NCI-H2171 (cell line): ENCODE measurements around the gene RIC3.
"Not testable (repeated sequence)": the region's sequence is repeated elsewhere in the genome, so short reads cannot be mapped to it uniquely, and the experiment has no call there.

Experiments used
- DNase-seq: peaks from one replicate; lab custom pipeline; 2025; lab: John Stamatoyannopoulos, UW

The RIC3 gene

GRCh38 chr11:8190431-8190830 lies 21.6 kb upstream of the RIC3 start:
- no peak for DNase-seq

DNA sequence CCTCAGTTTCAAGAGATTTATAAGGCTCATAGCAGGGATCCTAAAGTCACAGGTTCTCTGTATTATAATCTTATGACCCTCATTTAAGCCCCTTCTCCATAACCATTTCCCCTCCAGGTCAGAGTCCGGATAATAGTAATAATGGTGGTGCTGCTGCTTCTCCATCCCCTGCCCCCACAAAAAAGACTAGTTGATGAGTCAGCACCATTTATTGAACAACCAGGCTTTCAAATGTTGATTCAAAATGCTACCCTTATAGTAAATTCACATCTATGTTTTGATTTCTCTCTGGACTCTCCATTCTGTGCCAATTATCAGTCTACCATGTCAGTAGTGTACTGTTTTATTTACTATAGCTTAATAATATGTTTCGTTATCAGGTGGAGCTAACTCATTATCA lies 17.6 kb upstream of the RIC3 start:
- DNase-seq, result no peak

GRCh38 chr11:8183111-8183510 lies 14.3 kb upstream of the RIC3 start:
- DNase-seq, result no peak

DNA sequence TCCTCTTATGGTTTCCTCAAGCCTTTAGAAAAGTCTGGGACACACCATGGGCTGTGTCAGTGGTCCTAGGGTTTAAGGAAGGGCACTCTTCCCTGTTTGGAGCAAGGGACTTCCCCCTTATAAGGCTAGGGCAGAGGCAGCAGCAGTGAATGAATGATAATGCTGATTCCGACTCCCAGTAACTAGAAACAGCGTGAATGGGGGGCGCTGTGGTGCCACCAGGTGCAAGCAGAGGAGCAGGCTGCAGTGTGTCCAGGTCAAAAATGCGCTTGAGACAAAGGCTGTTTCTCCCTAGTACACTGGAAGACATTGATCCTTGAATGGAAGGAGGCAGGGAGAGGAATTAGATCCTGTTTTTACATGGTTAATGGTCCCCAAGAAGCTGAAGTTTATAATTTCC lies 11.6 kb upstream of the RIC3 start:
- no peak for DNase-seq

- DNase-seq, result no peak
These were observed 9.5 kb upstream of the RIC3 start for GRCh38 chr11:8178297-8178696.

DNA sequence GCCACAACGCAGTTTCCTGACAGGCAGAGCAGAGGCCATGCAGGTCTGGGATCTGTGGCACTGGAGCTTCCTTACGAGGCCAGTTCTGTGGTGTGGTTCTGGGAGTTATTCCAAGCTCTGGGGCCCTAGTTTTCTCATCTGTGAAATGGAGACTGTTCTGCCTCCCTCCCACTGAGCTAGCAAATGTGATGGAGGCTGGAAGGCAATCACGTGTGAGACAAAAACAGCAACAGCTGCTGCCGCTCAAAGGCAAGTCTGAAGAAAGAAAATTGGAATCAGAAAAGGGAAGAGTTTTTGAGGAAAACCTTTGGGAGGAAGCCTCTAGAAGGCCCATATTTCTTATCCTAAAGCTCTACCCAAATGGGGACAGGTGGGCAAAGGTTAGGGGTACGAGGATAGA lies 8.3 kb upstream of the RIC3 start:
- DNase-seq, result no peak

GRCh38 chr11:8167796-8168195 lies 1.0 kb downstream of the RIC3 start:
- no peak for DNase-seq

- no peak for DNase-seq
These were observed 4.1 kb downstream of the RIC3 start for GRCh38 chr11:8164746-8165145.

DNA sequence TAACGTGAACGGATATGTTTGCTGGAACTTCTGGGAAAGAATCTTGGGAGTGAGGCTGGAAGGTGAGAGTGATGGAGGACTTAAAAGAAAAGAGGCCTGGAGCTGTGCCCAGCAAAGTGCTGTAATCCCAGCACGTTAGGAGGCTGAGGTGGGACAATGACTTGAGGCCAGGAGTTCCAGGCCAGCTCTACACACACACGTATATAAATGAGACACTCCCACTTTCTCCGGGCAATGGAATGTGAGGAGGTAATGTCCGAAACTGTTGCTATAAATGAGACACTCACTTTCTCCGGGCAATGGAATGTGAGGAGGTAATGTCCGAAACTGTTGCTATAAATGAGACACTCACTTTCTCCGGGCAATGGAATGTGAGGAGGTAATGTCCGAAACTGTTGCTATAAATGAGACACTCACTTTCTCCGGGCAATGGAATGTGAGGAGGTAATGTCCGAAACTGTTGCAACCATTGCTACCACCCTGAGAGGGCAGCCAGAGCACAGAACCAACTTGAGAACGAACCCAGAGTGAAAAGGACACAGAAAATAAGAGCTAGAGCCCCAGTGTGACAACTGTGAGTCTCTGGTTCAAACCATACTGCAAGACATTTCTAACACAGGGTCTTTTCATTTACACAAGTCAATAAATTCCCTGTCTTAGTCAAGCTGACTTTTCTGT lies 7.1 kb downstream of the RIC3 start:
- not testable (repeated sequence) for DNase-seq

- no peak for DNase-seq
These were observed 11.9 kb downstream of the RIC3 start for GRCh38 chr11:8156877-8157276.

- DNase-seq, result no peak
These were observed 19.1 kb downstream of the RIC3 start for GRCh38 chr11:8149726-8150125.

DNA sequence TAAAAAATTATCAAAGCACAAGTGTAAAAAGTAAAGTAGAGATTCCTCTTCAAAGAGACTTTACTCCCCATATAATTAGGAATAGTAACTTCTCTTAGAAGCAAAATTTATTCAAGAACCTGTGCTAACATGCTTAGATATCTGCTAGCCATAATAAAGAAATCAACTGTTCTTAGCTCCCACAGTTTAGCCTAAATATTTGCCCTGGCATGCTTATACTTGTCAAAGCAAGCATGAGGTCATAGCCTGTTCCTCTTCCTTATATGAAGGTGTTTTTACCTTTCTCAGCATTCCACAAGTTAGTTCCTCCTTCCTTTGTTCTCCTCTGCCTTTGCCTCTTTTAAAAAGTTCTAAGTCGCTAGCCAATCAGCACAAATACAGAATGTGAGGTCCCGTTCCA lies 30.3 kb downstream of the RIC3 start:
- DNase-seq, result no peak

DNA sequence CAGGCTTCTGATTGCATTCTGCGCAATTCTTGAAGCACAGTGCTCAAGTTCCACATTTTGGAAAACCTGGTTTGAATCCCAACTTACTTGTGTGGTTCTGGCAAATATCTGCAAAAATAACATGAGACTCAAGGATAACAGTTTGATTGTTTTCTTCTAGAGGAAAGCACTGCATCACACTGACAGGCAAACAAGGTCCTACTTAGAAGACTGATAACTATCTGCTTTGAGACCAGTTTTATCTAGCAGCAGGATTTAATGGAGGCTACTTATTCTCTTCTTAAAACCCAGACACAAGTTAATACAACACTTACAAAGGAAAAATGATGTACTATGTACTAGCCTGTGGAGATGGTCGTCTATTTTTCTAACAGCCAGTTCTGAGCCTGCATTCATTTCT lies 41.4 kb downstream of the RIC3 start:
- DNase-seq, result no peak

- DNase-seq, result no peak
These were observed 42.1 kb downstream of the RIC3 start for GRCh38 chr11:8126649-8127289.

DNA sequence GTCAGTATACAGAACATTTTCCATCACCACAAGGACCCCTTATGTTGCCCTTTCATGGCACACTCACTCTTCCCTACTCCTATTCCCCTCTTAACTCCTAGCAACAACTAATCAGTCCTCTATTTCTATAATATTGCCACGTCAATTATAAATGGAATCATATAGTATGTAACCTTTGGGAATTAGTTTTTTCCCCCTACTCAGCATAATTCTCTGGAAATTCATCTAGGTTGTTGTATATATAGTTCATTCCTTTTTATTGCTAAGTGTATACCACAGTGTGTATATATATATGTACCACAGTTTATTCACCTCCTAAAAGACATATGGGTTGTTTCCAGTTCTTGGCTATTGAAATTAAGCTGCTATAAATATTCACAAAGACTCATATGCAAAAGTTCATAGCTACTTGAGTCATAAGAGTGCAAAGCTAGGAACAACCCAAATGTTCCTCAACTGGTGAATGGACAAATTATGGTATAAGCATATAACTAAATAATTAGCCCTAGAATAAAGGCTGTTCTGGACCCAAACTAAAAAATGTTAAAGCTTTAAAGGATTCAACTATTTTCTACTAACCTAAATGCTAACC lies 46.6 kb downstream of the RIC3 start:
- no peak for DNase-seq

- no peak for DNase-seq
These were observed 57.2 kb downstream of the RIC3 start for GRCh38 chr11:8111636-8112035.

DNA sequence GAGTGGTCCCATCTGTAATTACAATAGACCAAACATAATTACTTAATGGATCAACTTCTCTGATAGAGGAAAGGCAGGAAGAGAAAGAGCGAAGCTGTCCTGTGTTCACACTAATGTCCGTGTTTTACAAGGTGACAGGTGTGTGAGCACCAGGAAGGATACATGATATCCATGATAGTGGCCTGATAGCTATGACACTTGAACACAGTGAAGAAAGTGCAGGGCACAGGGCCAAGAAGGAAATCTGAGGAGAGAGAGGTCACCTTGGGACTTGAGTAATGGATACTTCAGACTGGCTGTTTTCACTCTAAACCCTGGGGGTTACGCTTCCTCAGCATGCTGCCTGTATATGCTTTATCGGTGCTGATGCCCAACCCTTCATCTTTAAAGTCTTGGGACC lies 58.4 kb downstream of the RIC3 start:
- peak; percentile 71 for DNase-seq

DNA sequence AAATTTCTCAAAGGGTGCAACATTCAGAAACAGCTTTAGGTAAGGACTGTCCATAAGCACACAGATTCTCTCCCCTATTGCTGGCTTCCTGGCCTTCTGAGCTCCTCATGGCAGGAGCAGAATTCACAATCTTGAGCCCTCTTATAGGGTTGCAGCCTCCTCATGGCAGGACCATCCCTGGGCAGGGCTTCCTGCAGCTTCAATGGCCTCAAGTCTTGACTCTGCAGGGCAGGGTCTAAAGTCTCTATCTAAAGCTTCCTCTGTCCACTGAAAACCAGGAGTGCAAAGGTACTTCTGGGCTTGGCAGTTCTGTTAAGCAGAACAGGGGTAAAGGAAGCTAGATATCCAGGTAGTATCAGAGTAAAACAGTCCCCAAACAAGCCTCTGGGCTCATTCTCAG lies 59.1 kb downstream of the RIC3 start:
- no peak for DNase-seq

GRCh38 chr11:8108421-8108820 lies 60.4 kb downstream of the RIC3 start:
- no peak for DNase-seq

- DNase-seq, result no peak
These were observed 61.2 kb downstream of the RIC3 start for GRCh38 chr11:8107642-8108041.

- DNase-seq, result no peak
These were observed 62.1 kb downstream of the RIC3 start for GRCh38 chr11:8106679-8107078.

DNA sequence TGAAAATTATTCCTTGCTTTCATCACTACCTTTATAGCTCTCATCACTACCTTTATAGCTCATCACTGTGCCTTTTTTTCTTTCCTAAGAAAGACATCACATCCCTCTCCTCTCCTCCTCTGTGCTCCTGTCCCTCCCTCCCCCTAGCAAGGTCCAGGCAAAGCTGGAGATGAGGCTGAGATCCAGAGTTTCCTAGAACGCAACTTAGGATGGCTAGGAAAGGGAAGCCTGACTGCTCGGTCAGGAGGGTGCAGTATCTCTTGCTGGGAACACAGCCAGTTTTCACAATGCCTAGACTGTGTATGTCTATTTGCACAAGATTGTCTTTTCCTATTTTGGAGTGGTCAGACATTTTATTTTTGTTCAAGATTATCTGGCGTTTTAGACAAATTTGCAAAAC lies 63.2 kb downstream of the RIC3 start:
- no peak for DNase-seq

DNA sequence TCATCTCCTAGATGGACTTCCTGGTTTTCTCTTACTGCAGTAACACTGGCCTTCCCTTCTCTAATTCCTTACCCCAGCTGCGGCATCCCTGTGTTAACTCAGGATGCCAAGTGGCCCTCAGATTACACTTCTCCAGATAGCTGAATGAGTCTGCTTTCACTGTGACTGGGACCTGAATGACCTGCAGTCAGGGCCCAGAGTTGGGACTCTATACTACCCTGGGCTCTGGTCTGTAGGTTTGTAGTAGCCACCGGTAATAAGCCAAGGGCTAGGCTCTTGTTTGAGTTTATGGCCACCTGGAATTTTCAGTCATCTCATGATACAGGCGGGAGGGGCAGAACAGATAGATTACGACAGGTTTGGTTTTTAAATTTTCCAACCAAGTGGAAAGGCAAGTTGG lies 63.7 kb downstream of the RIC3 start:
- DNase-seq, result no peak

DNA sequence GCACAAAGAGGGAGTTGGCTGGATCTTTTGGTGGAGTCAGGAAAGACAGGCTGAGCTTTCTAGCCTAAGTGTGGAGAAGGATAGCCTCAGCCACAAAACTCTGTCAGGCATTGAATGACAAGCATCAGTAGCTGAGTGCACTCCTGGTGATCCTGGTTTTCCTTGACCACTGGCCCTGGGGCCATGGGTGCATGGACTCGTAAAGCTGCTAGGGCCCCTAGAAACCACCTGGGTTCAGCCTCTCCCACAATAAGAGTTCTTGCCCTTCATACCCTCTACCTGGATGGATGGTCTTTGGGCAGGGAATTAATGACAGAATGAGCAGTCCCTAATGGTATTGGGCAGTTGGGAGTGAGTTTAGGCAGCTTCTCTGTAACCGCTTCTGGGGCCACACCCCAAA lies 64.9 kb downstream of the RIC3 start:
- no peak for DNase-seq
